HFF-Myc (cell line): Measurements from ENCODE around the gene COL5A1.

Experiments used
- DNase-seq: peaks from one replicate; pipeline ENCODE4 v3.0.0-alpha.2; 2011; ENCODE audit warnings: low read depth; ENCODE audit errors: extremely low read depth
- H3K4me3 ChIP-seq: replicated peaks from 2 replicates; pipeline ENCODE4 v1.5.1; 2011; ENCODE audit warnings: low read depth, mild to moderate bottlenecking, control low read depth, low read length
- TF ChIP-seq, protein P1 (sequence below): IDR thresholded peaks from 2 replicates; pipeline ENCODE4 v1.5.1; 2012; ENCODE audit warnings: mild to moderate bottlenecking, low read depth, low read length, control low read depth; ENCODE audit errors: missing control alignments

The COL5A1 gene

DNA sequence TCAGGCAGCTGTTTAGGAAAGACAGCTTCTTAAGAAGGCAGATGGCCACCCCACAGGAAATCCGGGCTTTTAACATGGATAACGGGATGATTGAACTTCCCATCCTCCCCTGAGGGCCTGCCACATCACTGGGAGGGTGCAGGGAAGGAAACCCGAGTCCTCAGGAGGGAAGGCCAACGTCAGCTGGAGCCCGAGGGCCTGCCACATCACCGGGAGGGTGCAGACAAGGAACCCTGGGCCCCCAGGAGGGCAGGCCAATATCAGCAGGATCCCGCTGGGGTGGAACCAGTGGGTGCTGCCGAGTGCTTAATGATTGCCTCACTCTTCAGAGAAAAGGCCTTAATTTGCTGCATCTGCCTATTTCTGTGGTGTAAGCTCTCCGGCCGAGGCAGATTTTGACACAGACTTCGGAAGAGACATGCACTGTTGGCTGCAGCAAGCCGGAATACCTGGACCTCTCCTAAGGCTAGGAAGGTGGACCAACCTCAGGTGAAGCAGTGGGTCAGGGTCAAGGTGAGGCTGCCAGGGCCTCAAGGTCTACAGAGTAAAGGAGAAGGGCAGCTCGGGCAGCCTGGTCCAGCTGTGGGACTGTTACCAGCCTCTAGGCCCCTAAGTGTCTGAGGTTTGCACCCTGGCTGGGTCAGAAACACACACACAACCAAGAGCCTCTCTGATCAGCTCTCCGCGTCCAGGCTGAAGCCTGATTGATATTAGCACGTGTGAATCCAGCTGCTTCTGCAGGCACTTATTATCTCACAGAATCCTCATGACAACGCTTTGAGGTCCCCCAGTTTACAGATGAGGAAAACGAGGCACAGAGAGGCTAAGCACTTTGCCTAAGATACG is 14.8 kb upstream of the COL5A1 start:
- H3K4me3 ChIP-seq, result no peak overlapping the region
- no peak for DNase-seq

GRCh38 chr9:134627417-134628353 is 13.9 kb upstream of the COL5A1 start:
- no peak for DNase-seq
- no peak overlapping the region for H3K4me3 ChIP-seq
- TF ChIP-seq, protein P1, sequence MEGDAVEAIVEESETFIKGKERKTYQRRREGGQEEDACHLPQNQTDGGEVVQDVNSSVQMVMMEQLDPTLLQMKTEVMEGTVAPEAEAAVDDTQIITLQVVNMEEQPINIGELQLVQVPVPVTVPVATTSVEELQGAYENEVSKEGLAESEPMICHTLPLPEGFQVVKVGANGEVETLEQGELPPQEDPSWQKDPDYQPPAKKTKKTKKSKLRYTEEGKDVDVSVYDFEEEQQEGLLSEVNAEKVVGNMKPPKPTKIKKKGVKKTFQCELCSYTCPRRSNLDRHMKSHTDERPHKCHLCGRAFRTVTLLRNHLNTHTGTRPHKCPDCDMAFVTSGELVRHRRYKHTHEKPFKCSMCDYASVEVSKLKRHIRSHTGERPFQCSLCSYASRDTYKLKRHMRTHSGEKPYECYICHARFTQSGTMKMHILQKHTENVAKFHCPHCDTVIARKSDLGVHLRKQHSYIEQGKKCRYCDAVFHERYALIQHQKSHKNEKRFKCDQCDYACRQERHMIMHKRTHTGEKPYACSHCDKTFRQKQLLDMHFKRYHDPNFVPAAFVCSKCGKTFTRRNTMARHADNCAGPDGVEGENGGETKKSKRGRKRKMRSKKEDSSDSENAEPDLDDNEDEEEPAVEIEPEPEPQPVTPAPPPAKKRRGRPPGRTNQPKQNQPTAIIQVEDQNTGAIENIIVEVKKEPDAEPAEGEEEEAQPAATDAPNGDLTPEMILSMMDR, result no peak

More for the DNA sequence above, 14.8 kb upstream of the COL5A1 start:
- TF ChIP-seq, protein P1, result no peak

DNA sequence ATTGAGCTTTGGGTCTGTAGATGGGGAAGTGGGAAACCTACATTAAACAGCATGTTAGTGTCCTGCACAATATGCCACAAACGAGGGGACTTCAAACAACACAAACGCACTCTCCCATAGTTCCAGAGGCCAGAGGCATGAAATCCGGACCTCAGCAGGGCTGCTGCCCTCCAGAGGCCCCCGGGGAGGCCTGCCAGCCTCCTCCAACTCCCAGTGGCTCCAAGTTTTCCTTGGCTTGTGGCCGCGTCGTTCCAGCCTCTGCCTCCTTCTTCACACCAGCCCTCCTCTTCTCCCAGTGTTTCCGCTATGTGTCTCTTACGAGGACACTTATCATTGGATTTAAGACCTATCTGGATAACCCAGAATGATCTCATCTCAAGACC is 13.3 kb upstream of the COL5A1 start:
- TF ChIP-seq, protein P1, result no peak
- no peak for DNase-seq
- no peak overlapping the region for H3K4me3 ChIP-seq

DNA sequence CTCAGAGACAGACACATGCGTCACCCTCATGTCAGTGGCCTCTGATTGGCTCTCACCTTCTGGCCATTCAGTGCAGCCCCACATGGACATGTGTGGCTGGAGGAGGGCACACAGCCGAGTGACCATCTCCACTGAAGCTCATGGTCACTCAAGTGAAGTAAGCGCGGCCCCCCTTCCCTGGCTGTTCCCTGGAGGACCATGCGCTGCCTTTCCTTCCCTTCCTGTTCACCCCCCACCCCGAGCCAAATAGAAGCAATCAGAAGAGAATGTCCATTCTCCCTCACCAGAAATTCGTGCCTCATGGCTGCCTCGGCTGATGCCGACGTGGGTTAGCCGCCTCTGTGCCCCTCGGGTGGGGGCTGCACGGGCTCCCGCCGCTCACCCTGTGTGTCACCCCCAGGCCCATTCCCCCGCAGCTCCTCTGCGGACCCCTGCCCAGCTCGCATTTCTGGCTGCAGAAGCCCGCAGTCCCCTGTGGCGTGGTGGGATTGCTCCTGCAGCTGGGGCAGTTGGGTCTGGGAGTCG is 12.5 kb upstream of the COL5A1 start:
- TF ChIP-seq, protein P1, result no peak
- no peak for DNase-seq
- H3K4me3 ChIP-seq, result no peak overlapping the region

GRCh38 chr9:134629586-134630392 is 11.8 kb upstream of the COL5A1 start:
- no peak for DNase-seq
- TF ChIP-seq, protein P1, result no peak
- H3K4me3 ChIP-seq, result no peak overlapping the region

DNA sequence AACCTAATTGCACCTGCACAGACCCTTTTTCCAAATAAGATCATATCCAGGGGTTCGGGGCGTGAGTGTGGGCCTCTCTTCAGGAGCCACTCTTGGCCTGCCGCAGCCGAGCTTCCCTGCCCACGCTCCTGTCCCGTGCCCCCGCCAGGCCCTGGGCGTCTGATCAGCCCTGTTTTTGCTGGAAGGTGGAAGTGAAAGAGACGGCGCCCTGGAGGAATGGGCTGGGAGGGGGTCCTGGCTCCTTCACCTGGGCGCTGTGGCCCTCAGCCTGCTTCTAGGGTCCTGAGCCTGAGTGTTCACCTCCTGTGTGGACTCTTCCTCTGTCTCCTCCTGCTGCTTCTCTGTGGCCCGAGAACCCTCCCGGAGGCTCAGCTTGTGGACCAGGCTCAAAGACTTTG is 11.2 kb upstream of the COL5A1 start:
- no peak for DNase-seq
- no peak overlapping the region for H3K4me3 ChIP-seq
- TF ChIP-seq, protein P1, result no peak
